ENCODE data around the gene SLC38A11.

DNA sequence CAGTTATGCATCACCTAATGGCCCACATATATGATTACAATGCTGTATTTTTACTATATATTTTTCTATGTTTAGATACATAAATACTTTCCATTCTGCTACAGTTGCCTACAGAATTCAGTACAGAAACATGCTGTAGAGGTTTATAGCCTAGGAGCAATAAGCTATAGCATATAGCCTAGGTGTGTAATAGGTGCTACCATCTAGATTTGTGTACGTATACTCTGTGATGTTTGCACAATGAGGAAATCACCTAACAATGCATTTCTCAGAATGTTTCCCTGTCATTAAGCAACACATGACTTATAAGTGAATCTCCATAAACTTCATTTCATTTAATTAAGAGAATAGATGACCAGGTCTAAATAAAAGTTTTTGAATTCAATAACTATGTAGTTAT is 43.5 kb downstream of the SLC38A11 start:
- no peak for TF ChIP-seq POLR2A (IDR thresholded peaks at IDR 0.05)
- TF ChIP-seq, protein P1, sequence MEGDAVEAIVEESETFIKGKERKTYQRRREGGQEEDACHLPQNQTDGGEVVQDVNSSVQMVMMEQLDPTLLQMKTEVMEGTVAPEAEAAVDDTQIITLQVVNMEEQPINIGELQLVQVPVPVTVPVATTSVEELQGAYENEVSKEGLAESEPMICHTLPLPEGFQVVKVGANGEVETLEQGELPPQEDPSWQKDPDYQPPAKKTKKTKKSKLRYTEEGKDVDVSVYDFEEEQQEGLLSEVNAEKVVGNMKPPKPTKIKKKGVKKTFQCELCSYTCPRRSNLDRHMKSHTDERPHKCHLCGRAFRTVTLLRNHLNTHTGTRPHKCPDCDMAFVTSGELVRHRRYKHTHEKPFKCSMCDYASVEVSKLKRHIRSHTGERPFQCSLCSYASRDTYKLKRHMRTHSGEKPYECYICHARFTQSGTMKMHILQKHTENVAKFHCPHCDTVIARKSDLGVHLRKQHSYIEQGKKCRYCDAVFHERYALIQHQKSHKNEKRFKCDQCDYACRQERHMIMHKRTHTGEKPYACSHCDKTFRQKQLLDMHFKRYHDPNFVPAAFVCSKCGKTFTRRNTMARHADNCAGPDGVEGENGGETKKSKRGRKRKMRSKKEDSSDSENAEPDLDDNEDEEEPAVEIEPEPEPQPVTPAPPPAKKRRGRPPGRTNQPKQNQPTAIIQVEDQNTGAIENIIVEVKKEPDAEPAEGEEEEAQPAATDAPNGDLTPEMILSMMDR (IDR thresholded peaks at IDR 0.05): no peak
